CD14-positive monocyte (primary cell): Measurements from ENCODE around the gene GRIN2C. TPM values are rescaled to one million over a fixed set of nuclear protein-coding genes. Genes with fewer than 3 reads are reported as not detected.

ENCODE experiments used
- DNase-seq, 3 donors: peaks; one replicate each; pipeline ENCODE4 v3.0.0-alpha.2; 2011 to 2022
- H2AFZ ChIP-seq: 2 replicates; pipeline ENCODE4 v1.6.0; 2012; ENCODE audit warnings: mild to moderate bottlenecking, low read depth, low read length, inconsistent platforms; ENCODE audit not compliant: insufficient read depth, poor library complexity, severe bottlenecking
- H3K27ac ChIP-seq, 2 donors: 1 replicate in 1 of 2; 2 replicates in 1 of 2; pipeline ENCODE4 v1.5.1; 2012 to 2013; ENCODE audit warnings: low read length in 2 of 2, control low read depth in 1 of 2, inconsistent platforms in 1 of 2, low read depth in 1 of 2, mild to moderate bottlenecking in 1 of 2
- H3K27me3 ChIP-seq, 2 donors: one replicate each; pipeline versions ENCODE4 v1.6.0 to v1.6.1; 2011 to 2013; ENCODE audit warnings: low read length in 2 of 2; ENCODE audit not compliant: control insufficient read depth in 2 of 2, insufficient read depth in 2 of 2
- H3K36me3 ChIP-seq, 2 donors: replicated peaks in 1 of 2; 1 replicate in 1 of 2; 2 replicates in 1 of 2; pipeline versions ENCODE4 v1.5.1 to v1.6.1; 2012 to 2013; ENCODE audit warnings: low read length in 2 of 2, control low read depth in 1 of 2, inconsistent platforms in 1 of 2, mild to moderate bottlenecking in 1 of 2; ENCODE audit not compliant: insufficient read depth in 2 of 2, control insufficient read depth in 1 of 2
- H3K4me1 ChIP-seq, 2 donors: 1 replicate in 1 of 2; 2 replicates in 1 of 2; pipeline versions ENCODE4 v1.5.1 to v1.6.1; 2012 to 2013; ENCODE audit warnings: low read length in 2 of 2, control low read depth in 1 of 2, inconsistent platforms in 1 of 2, mild to moderate bottlenecking in 1 of 2, moderate library complexity in 1 of 2; ENCODE audit not compliant: insufficient read depth in 2 of 2, control insufficient read depth in 1 of 2
- H3K4me2 ChIP-seq: replicated peaks from 2 replicates; pipeline ENCODE3; 2012; ENCODE audit warnings: low read length, moderate library complexity, mild to moderate bottlenecking; ENCODE audit not compliant: poor library complexity, severe bottlenecking; ENCODE audit errors: extremely low read depth
- H3K4me3 ChIP-seq, 3 experiments: fragments of 200-600 bp in 1 of 3; sonication (generic) in 1 of 3; replicated peaks in 1 of 3; 1 replicate in 2 of 3; 2 replicates in 1 of 3; pipeline ENCODE4 v1.5.1; 2011 to 2013; ENCODE audit warnings: low read length in 3 of 3, mild to moderate bottlenecking in 3 of 3, control low read depth in 2 of 3, low read depth in 2 of 3, inconsistent platforms in 1 of 3, moderate library complexity in 1 of 3
- H3K79me2 ChIP-seq: 2 replicates; pipeline ENCODE4 v1.6.0; 2012; ENCODE audit warnings: mild to moderate bottlenecking, control low read depth, inconsistent platforms, low read length, moderate library complexity; ENCODE audit not compliant: insufficient read depth
- H3K9ac ChIP-seq: 2 replicates; pipeline ENCODE4 v1.6.0; 2017; ENCODE audit warnings: low read length, mild to moderate bottlenecking; ENCODE audit not compliant: insufficient read depth, poor library complexity, severe bottlenecking
- H3K9me3 ChIP-seq, 2 donors: replicated peaks in 1 of 2; 1 replicate in 1 of 2; 2 replicates in 1 of 2; pipeline versions ENCODE4 v1.5.1 to v1.6.1; 2012 to 2013; ENCODE audit warnings: low read length in 2 of 2, control low read depth in 1 of 2; ENCODE audit not compliant: control insufficient read depth in 1 of 2, insufficient read depth in 1 of 2
- H4K20me1 ChIP-seq: 2 replicates; pipeline ENCODE4 v1.6.0; 2012; ENCODE audit warnings: mild to moderate bottlenecking, low read length, control low read depth, moderate library complexity; ENCODE audit not compliant: insufficient read depth
- H3K27ac Mint-ChIP-seq, 7 donors: one replicate each; pipeline ENCODE4 v1.8.0; 2020; ENCODE audit warnings: mild to moderate bottlenecking in 7 of 7, mixed read lengths in 7 of 7, moderate library complexity in 6 of 7, inconsistent platforms in 2 of 7
- H3K27me3 Mint-ChIP-seq, 3 donors: one replicate each; pipeline ENCODE4 v1.8.0; 2021 to 2022; ENCODE audit warnings: low read depth in 3 of 3, mild to moderate bottlenecking in 3 of 3, mixed read lengths in 3 of 3, moderate library complexity in 3 of 3, inconsistent platforms in 1 of 3
- H3K36me3 Mint-ChIP-seq, 2 donors: one replicate each; pipeline ENCODE4 v1.8.0; 2020; ENCODE audit warnings: mixed read lengths in 2 of 2, inconsistent platforms in 1 of 2, mild to moderate bottlenecking in 1 of 2
- H3K4me1 Mint-ChIP-seq: one replicate; pipeline ENCODE4 v1.8.0; 2020; ENCODE audit warnings: mild to moderate bottlenecking, mixed read lengths
- H3K4me3 Mint-ChIP-seq, 2 donors: one replicate each; pipeline ENCODE4 v1.8.0; 2020; ENCODE audit warnings: mild to moderate bottlenecking in 2 of 2, mixed read lengths in 2 of 2, moderate library complexity in 1 of 2
- H3K9me3 Mint-ChIP-seq, 7 donors: one replicate each; pipeline ENCODE4 v1.8.0; 2020 to 2022; ENCODE audit warnings: mixed read lengths in 7 of 7, mild to moderate bottlenecking in 6 of 7, moderate library complexity in 6 of 7, inconsistent platforms in 2 of 7
- WGBS: methylation state at CpG from one replicate; pipeline ENCODE4 v1.1.5; 2013; ENCODE audit warnings: missing lambda C conversion rate; ENCODE audit not compliant: insufficient coverage; 5-methylcytosine and 5-hydroxymethylcytosine counted together
- intact Hi-C, 2 donors: fragments of 100-400 bp; cut with micrococcal nuclease; formaldehyde crosslinking; loops; one replicate each; pipeline versions ENCODE4 v1.15.0 to v1.15.1; 2023
- polyA plus RNA-seq, 3 donors: library from polyadenylated mRNA; depleted of rRNA in 1 of 3; unstranded in 2 of 3; stranded (reverse) in 1 of 3; fragments of 300-500 nt in 2 of 3; fragments of >200 nt in 1 of 3; fragmentation: Illumina TruSeq in 2 of 3; gene quantifications; 1 replicate in 2 of 3; 2 replicates in 1 of 3; pipeline ENCODE4 v1.2.3, GENCODE V29; 2012 to 2021
- TF ChIP-seq, protein P1 (sequence below): fragments of 200-600 bp; IDR thresholded peaks from one replicate; pipeline ENCODE4 v1.8.0; 2022; ENCODE audit warnings: antibody characterized with exemption, mild to moderate bottlenecking

The GRIN2C gene
- polyA plus RNA-seq, 3 donors: 0.04 TPM; not detected in 2

- Histone ChIP-seq H3K79me2 (no peaks in the 10 kb centered on the region), H2AFZ (no peak overlapping the region), H3K4me3 (no peak overlapping the region), H3K27ac (no peak overlapping the region), H3K36me3 (no peaks in the 10 kb centered on the region), H3K9me3 (no peaks in the 10 kb centered on the region), H3K27me3 (no peaks in the 10 kb centered on the region), H3K9ac (no peak overlapping the region), H3K4me1 (peaks cover 27 to 29% of the 10 kb centered on the region in 2 donors), H3K4me2 (no peak overlapping the region), H4K20me1 (no peaks in the 10 kb centered on the region)
- Mint-ChIP-seq H3K27ac (no peak overlapping the region), H3K4me3 (no peak overlapping the region), H3K9me3 (no peaks in the 10 kb centered on the region), H3K27me3 (peaks cover 0 to 10% (median 10%) of the 10 kb centered on the region in 3 donors), H3K36me3 (no peaks in the 10 kb centered on the region), H3K4me1 (peaks cover 30% of the 10 kb centered on the region)
- intact Hi-C loops: loop anchor here in 1 of 2 donors (10.0 kb wide), 1 partner anchor 785 kb away; the partner anchor contains the start of genes RECQL5 and SAP30BP
- TF ChIP-seq, protein P1, sequence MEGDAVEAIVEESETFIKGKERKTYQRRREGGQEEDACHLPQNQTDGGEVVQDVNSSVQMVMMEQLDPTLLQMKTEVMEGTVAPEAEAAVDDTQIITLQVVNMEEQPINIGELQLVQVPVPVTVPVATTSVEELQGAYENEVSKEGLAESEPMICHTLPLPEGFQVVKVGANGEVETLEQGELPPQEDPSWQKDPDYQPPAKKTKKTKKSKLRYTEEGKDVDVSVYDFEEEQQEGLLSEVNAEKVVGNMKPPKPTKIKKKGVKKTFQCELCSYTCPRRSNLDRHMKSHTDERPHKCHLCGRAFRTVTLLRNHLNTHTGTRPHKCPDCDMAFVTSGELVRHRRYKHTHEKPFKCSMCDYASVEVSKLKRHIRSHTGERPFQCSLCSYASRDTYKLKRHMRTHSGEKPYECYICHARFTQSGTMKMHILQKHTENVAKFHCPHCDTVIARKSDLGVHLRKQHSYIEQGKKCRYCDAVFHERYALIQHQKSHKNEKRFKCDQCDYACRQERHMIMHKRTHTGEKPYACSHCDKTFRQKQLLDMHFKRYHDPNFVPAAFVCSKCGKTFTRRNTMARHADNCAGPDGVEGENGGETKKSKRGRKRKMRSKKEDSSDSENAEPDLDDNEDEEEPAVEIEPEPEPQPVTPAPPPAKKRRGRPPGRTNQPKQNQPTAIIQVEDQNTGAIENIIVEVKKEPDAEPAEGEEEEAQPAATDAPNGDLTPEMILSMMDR: no peak
- 93% methylated on average over 3 of the region's 16 CpGs for WGBS
- no peak for DNase-seq
Measured at GRCh38 chr17:74879308-74879707, 19.6 kb upstream of the GRIN2C start.

DNA sequence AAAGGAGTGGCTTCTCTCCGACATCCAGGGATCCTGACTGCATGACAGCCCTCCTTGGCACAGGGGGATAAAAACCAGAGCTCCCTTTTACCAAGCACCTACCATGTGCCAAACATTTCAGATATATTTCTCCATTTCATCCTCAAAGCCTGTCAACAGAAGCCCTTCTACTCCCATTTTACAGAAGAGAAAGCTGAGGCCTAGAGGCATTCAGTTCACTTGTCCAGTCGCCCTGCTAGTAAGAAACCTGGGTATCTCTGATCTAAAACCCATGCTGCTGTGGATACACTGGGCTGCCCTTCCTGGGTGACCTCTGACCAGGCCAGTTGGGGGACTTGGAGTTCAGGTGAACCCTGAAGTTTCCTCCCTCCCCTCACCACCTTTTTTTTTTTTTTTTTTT lies 19.0 kb upstream of the GRIN2C start:
- H2AFZ ChIP-seq: no peak overlapping the region
- no peaks in the 10 kb centered on the region for H3K79me2 ChIP-seq
- H3K36me3 ChIP-seq: no peaks in the 10 kb centered on the region
- H3K36me3 Mint-ChIP-seq: no peaks in the 10 kb centered on the region
- H3K4me1 ChIP-seq: peaks cover 28 to 30% of the 10 kb centered on the region in 2 donors
- H3K27me3 Mint-ChIP-seq: peaks cover 0 to 10% (median 9%) of the 10 kb centered on the region in 3 donors
- peaks cover 29% of the 10 kb centered on the region for H3K4me1 Mint-ChIP-seq
- intact Hi-C loops: loop anchor here in 1 of 2 donors (10.0 kb wide), 1 partner anchor 786 kb away; the partner anchor contains the start of genes RECQL5 and SAP30BP
- H3K4me2 ChIP-seq: no peak overlapping the region
- no peaks in the 10 kb centered on the region for H3K9me3 Mint-ChIP-seq
- H3K9ac ChIP-seq: no peak overlapping the region
- no peak for DNase-seq
- H3K4me3 ChIP-seq: no peak overlapping the region
- H3K4me3 Mint-ChIP-seq: no peak overlapping the region
- TF ChIP-seq, protein P1: no peak
- H3K27ac ChIP-seq: no peak overlapping the region
- no peak overlapping the region for H3K27ac Mint-ChIP-seq
- no peaks in the 10 kb centered on the region for H3K27me3 ChIP-seq
- H3K9me3 ChIP-seq: no peaks in the 10 kb centered on the region
- 83% methylated on average over 1 of the region's 2 CpGs for WGBS
- no peaks in the 10 kb centered on the region for H4K20me1 ChIP-seq
